ENCODE data around the gene FGF5. TPM values are rescaled to one million over a fixed set of nuclear protein-coding genes. Genes with fewer than 3 reads are reported as not detected.

Gene FGF5, protein sequence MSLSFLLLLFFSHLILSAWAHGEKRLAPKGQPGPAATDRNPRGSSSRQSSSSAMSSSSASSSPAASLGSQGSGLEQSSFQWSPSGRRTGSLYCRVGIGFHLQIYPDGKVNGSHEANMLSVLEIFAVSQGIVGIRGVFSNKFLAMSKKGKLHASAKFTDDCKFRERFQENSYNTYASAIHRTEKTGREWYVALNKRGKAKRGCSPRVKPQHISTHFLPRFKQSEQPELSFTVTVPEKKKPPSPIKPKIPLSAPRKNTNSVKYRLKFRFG
- not detected in 2 replicates for total RNA-seq (2021)
- Bru-seq, nascent RNA, result percentile 17 among the genes with signal in this experiment
- percentile 9 among the genes with signal in this experiment for BruChase-seq, experiment 1, labeled RNA remaining after a 2-hour chase
- BruChase-seq, experiment 2, labeled RNA remaining after a 6-hour chase, result percentile 11 among the genes with signal in this experiment
- long read RNA-seq, result 0 reads

DNA sequence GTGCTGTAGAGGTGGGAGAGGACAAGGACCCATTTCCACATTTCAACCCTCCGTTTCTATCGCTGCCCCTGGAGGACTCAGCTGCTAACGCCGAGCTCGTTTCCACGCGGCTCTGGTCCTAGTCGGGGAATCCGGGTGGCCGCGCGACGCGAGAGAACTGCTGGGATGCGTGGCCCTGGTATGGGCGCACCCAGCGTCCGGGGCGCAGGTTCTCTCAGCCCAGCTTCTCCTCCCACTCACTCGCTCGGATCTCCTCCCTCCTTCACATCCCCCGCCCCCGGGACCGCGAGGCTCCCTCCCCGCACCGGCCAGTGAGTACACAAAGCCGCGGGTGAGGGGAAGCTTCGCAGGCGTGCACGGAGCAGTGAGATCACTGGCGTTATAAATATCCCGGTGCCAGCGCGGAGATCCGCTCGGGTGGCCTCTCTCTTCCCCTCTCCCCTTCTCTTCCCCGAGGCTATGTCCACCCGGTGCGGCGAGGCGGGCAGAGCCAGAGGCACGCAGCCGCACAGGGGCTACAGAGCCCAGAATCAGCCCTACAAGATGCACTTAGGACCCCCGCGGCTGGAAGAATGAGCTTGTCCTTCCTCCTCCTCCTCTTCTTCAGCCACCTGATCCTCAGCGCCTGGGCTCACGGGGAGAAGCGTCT is at the start of gene FGF5:
FGF5 (plus strand) TSS at position 412 of the 649 bp plus-strand sequence; CDS start at position 573, 161 bp downstream.
- no peaks in the 10 kb centered on the region for H3K9me2 ChIP-seq (ENCODE audit: insufficient read depth)
- no peaks in the 10 kb centered on the region for H3F3A ChIP-seq (ENCODE audit: insufficient read depth, low read depth)
- intact Hi-C loops (cut with micrococcal nuclease; ENCODE audit: unreplicated experiment), result no loop called here
- no peaks in the 10 kb centered on the region for H3K9me3 ChIP-seq (ENCODE audit: insufficient read depth, low read depth)
- H3K4me1 ChIP-seq (replicated peaks; ENCODE audit: insufficient read depth), result no peaks in the 10 kb centered on the region
- BruUV-seq (replicated peaks), result no TSS peak
- POLR2A ChIA-PET (ENCODE audit: unreplicated experiment), result no interaction called here
- peaks cover 4% of the 10 kb centered on the region for H3K27me3 ChIP-seq (ENCODE audit: insufficient read depth, low read depth)
- peak within 1 kb of the TSS; percentile 86 for H3K4me2 ChIP-seq
- H4K20me1 ChIP-seq (ENCODE audit: insufficient read depth), result no peaks in the 10 kb centered on the region
- H3K27ac ChIP-seq, result no peak within 1 kb of the TSS
- peak within 1 kb of the TSS; percentile 63 for H3K4me3 ChIP-seq
- no peaks in the 10 kb centered on the region for H3K79me2 ChIP-seq (ENCODE audit: low read depth)
- TF ChIP-seq, protein P1, sequence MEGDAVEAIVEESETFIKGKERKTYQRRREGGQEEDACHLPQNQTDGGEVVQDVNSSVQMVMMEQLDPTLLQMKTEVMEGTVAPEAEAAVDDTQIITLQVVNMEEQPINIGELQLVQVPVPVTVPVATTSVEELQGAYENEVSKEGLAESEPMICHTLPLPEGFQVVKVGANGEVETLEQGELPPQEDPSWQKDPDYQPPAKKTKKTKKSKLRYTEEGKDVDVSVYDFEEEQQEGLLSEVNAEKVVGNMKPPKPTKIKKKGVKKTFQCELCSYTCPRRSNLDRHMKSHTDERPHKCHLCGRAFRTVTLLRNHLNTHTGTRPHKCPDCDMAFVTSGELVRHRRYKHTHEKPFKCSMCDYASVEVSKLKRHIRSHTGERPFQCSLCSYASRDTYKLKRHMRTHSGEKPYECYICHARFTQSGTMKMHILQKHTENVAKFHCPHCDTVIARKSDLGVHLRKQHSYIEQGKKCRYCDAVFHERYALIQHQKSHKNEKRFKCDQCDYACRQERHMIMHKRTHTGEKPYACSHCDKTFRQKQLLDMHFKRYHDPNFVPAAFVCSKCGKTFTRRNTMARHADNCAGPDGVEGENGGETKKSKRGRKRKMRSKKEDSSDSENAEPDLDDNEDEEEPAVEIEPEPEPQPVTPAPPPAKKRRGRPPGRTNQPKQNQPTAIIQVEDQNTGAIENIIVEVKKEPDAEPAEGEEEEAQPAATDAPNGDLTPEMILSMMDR (conservative IDR thresholded peaks at IDR 0.05), result no peak
- no peak for TF ChIP-seq EZH2 (IDR thresholded peaks at IDR 0.05; ENCODE audit: low read depth)
- H3K36me3 ChIP-seq (ENCODE audit: low read depth), result no peaks in the 10 kb centered on the region
- H2AFZ ChIP-seq, result peak within 1 kb of the TSS; percentile 84
- CTCF ChIA-PET, result no interaction called here
- DNase-seq, result peak in 1 of 2 experiments; percentile 43

DNA sequence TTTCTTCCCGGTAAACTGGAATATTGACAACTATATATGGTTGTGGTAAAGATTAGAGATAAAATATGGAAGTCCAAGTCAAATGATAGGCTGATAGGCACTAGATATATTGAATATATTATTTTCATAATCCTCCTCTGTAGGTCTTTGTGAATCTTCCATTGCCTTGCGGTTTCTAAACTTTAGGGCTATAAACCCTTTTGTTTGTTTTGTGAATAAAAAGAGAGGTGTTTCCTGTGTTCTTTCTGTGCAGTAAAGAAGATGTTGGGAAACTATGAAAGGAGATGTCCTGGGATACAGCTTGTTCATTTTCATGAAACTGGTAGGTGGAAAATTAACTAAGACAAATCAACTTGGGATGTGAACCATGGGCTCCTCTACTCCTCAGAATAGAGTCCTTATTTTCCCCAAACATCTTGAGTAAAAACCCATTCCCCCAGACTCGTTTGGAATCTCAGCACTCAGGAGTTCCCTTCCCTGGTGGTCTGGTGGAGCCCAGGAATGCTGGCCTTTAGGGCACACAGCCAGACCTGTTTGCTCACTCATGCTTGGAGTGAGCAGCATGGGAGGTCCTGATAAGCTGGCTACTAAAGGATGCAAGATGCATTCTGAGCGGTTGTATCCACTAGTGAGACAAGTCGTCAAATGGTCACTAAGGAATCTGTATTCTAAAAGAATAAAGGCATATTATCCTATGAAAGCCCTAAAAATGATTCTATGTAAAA is 47.0 kb upstream of the FGF5 start:
- no peaks in the 10 kb centered on the region for H3F3A ChIP-seq (ENCODE audit: insufficient read depth, low read depth)
- no peak overlapping the region for H3K4me2 ChIP-seq
- no peak overlapping the region for H2AFZ ChIP-seq
- no peaks in the 10 kb centered on the region for H3K4me1 ChIP-seq (replicated peaks; ENCODE audit: insufficient read depth)
- H4K20me1 ChIP-seq (ENCODE audit: insufficient read depth), result no peaks in the 10 kb centered on the region
- POLR2A ChIA-PET (ENCODE audit: unreplicated experiment), result no interaction called here
- H3K9me3 ChIP-seq (ENCODE audit: insufficient read depth, low read depth), result no peaks in the 10 kb centered on the region
- DNase-seq, result no peak
- no peak for TF ChIP-seq EZH2 (IDR thresholded peaks at IDR 0.05; ENCODE audit: low read depth)
- TF ChIP-seq, protein P1 (conservative IDR thresholded peaks at IDR 0.05), result no peak
- H3K36me3 ChIP-seq (ENCODE audit: low read depth), result no peaks in the 10 kb centered on the region
- intact Hi-C loops (cut with micrococcal nuclease; ENCODE audit: unreplicated experiment), result loop anchor here (5.0 kb wide), 5 partner anchors 103 to 1267 kb away; partner anchors contain the start of gene CFAP299
- H3K9me2 ChIP-seq (ENCODE audit: insufficient read depth), result no peaks in the 10 kb centered on the region
- no peaks in the 10 kb centered on the region for H3K27me3 ChIP-seq (ENCODE audit: insufficient read depth, low read depth)
- CTCF ChIA-PET, result no interaction called here
- H3K79me2 ChIP-seq (ENCODE audit: low read depth), result no peaks in the 10 kb centered on the region
- H3K4me3 ChIP-seq, result no peak overlapping the region
- BruUV-seq (replicated peaks), result no TSS peak
- no peak overlapping the region for H3K27ac ChIP-seq

DNA sequence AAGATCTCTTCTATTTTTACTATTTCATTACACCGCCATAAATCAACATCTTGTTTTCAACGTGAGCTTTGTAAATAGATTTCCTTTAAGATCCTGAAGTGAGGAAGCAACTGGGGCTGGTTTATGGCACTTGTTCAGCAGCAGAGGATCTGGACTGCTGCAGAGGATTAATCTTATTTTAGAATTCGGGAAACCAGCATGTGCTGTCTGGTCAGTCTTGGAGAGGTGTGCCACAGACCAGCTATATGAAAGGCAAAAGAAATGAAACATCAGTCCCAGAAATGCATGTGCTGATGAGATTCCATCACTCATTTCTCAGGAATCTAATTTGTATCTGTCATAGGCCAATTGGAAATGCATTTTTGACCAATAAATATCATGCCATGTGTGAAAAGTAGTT is 45.8 kb upstream of the FGF5 start:
- intact Hi-C loops (cut with micrococcal nuclease; ENCODE audit: unreplicated experiment), result loop anchor here (5.0 kb wide), 1 partner anchor 102 kb away; no protein-coding TSS in a partner anchor
- H3K4me3 ChIP-seq, result no peak overlapping the region
- H3K9me3 ChIP-seq (ENCODE audit: insufficient read depth, low read depth), result no peaks in the 10 kb centered on the region
- H2AFZ ChIP-seq, result no peak overlapping the region
- no peaks in the 10 kb centered on the region for H3K9me2 ChIP-seq (ENCODE audit: insufficient read depth)
- DNase-seq, result no peak
- no TSS peak for BruUV-seq (replicated peaks)
- TF ChIP-seq, protein P1 (conservative IDR thresholded peaks at IDR 0.05), result no peak
- TF ChIP-seq EZH2 (IDR thresholded peaks at IDR 0.05; ENCODE audit: low read depth), result no peak
- no peaks in the 10 kb centered on the region for H4K20me1 ChIP-seq (ENCODE audit: insufficient read depth)
- no peaks in the 10 kb centered on the region for H3F3A ChIP-seq (ENCODE audit: insufficient read depth, low read depth)
- no peak overlapping the region for H3K27ac ChIP-seq
- H3K36me3 ChIP-seq (ENCODE audit: low read depth), result no peaks in the 10 kb centered on the region
- POLR2A ChIA-PET (ENCODE audit: unreplicated experiment), result no interaction called here
- no peaks in the 10 kb centered on the region for H3K4me1 ChIP-seq (replicated peaks; ENCODE audit: insufficient read depth)
- H3K4me2 ChIP-seq, result no peak overlapping the region
- H3K27me3 ChIP-seq (ENCODE audit: insufficient read depth, low read depth), result no peaks in the 10 kb centered on the region
- H3K79me2 ChIP-seq (ENCODE audit: low read depth), result no peaks in the 10 kb centered on the region
- CTCF ChIA-PET, result interaction anchor here (0.6 kb wide), 1 partner anchor 113 kb away, joined by 3 read pairs; no protein-coding TSS in a partner anchor

All from PC-9 (cell line).